Hepatocyte (in vitro differentiated cells): Measurements from ENCODE around the gene CORO6.

Experiments
- CTCF ChIP-seq: fragments of 200-600 bp; sonication (generic); IDR thresholded peaks from 2 replicates; pipeline ENCODE4 v1.5.1; 2016; ENCODE audit warnings: antibody characterized with exemption, mild to moderate bottlenecking; ENCODE audit not compliant: poor library complexity
- EZH2 ChIP-seq: fragments of 200-600 bp; sonication (generic); IDR thresholded peaks from 2 replicates; pipeline ENCODE4 v1.6.1; 2016; ENCODE audit warnings: antibody characterized with exemption, mild to moderate bottlenecking, borderline replicate concordance

GRCh38 chr17:29566473-29567303 lies 56.0 kb downstream of the CORO6 start, which contains the start of gene ABHD15:
- no peak for TF ChIP-seq CTCF
- TF ChIP-seq EZH2 = no peak
